ENCODE data around the gene EPS15.
"Not testable (repeated sequence)": the region's sequence is repeated elsewhere in the genome, so short reads cannot be mapped to it uniquely, and the experiment has no call there.

- TF ChIP-seq POLR2A (IDR thresholded peaks at IDR 0.05; ENCODE audit: low read length); GATA1 (IDR thresholded peaks at IDR 0.05; ENCODE audit: low read depth, low read length): not testable (repeated sequence)
These were observed 44.0 kb downstream of the EPS15 start for GRCh38 chr1:51474832-51475620.
